Measurements from ENCODE around the gene ADAMTS2.

ADAMTS2 gene

DNA sequence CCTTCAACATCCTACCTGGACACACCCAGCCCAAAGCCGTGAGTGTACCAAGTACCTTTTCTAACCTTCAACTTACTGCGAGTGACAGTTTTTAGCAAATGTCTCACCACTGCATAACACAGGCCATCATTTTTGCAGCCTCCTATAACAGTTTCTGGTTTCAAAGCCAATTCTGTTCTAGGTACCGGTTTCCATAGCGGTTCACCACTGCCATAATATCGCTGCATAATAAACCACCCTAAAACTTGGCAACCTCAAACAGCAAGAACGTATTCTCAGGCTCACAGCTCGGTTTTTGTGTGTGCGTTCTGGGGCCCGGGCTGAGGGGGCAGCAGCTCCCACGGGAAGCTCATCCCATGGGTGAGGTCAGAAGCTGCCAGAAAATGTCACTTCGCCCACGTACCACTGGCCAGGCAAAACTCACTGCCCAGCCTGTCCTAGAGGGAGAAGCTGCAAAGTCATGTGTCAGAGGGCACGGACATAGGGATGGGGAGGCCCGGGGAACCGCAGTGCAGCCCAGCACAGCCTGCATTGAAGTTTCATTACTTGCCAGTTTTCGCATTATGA is 15.9 kb upstream of the ADAMTS2 start:
- TF ChIP-seq, protein P1, sequence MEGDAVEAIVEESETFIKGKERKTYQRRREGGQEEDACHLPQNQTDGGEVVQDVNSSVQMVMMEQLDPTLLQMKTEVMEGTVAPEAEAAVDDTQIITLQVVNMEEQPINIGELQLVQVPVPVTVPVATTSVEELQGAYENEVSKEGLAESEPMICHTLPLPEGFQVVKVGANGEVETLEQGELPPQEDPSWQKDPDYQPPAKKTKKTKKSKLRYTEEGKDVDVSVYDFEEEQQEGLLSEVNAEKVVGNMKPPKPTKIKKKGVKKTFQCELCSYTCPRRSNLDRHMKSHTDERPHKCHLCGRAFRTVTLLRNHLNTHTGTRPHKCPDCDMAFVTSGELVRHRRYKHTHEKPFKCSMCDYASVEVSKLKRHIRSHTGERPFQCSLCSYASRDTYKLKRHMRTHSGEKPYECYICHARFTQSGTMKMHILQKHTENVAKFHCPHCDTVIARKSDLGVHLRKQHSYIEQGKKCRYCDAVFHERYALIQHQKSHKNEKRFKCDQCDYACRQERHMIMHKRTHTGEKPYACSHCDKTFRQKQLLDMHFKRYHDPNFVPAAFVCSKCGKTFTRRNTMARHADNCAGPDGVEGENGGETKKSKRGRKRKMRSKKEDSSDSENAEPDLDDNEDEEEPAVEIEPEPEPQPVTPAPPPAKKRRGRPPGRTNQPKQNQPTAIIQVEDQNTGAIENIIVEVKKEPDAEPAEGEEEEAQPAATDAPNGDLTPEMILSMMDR (IDR thresholded peaks at IDR 0.05; ENCODE audit: low read depth, low read length), result no peak
- no peak for DNase-seq (ENCODE audit: extremely low read depth, low read depth)

GRCh38 chr5:179357031-179357430 is 11.8 kb upstream of the ADAMTS2 start:
- no peak for DNase-seq (ENCODE audit: extremely low read depth, low read depth)
- TF ChIP-seq, protein P1 (IDR thresholded peaks at IDR 0.05; ENCODE audit: low read depth, low read length), result no peak

- TF ChIP-seq, protein P1 (IDR thresholded peaks at IDR 0.05; ENCODE audit: low read depth, low read length), result no peak
- no peak for DNase-seq (ENCODE audit: extremely low read depth, low read depth)
These were observed 11.0 kb upstream of the ADAMTS2 start for GRCh38 chr5:179355976-179356974.

DNA sequence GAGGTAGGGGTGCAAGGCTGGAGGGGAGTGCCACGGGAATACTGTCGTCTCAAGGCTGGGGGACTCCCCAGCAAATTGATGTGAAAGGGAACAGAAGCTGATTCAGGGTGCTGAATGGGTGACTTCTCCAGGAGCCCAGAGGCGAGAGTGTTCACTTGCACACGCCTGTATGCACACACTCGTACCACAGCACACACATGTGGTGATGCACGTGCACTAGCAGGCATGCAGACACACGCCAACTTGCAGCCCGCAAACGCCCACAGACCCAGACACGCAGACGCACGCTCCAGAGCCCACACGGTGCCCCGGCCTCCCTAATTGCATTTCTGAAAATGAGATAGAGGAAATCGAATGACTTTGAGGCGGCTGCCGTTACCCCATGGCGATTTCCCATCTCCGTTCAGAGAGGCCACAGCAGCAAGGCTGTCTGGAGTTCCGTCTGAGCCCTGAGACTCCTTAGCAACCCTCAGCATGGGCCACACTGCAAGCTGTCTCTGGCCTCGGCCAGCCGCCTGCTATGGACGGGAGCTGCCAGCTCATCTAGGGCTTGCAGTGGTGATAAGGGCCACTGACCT is 9.1 kb upstream of the ADAMTS2 start:
- no peak for DNase-seq (ENCODE audit: extremely low read depth, low read depth)
- TF ChIP-seq, protein P1 (IDR thresholded peaks at IDR 0.05; ENCODE audit: low read depth, low read length), result no peak

DNA sequence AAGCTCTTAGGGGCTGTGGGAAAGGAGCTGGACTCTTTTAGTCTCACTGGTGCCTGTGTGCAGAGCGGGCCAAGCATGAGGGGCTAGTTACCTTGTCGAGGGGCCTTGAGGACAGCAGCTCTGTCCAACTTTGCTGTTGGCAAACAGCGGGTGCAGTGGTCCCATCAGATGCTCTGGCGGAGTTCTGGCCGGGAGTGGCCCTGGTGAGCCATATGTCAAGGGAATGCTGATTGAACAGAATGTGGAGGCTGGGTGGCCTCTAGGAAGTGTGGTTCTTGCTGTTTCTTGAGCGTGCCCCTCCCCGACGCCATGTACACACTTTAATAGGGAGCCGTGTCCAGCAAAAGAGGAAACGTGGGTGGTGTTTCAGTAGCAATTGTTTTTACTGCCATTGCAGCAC is 3.6 kb upstream of the ADAMTS2 start:
- no peak for DNase-seq (ENCODE audit: extremely low read depth, low read depth)

DNA sequence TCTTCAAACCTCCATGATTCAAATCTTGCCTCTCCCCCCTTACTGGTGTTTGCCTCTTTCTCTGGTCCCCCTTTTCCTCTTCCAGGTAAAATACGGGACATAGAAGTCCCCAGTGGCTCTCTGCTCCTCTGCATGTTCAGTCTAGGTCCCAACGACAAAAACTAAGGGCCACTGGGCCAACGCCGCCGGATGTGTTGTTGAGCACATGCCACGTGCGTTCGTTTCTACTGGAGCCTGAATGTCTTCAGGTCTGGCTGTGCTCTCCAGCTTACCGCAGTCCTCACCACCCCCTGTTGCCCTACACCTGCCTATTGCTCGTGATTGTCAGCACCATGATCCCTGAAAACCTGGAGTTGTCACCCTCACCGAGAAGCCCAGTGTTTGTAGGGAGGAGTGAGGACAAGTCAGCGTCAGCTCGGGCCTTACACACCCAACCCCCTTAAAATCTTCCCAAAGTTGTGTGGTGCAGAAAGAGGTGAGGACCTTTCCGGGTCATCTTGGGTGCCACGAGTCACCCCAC is 2.8 kb upstream of the ADAMTS2 start:
- TF ChIP-seq, protein P1 (IDR thresholded peaks at IDR 0.05; ENCODE audit: low read depth, low read length), result no peak

More for the DNA sequence above, 3.6 kb upstream of the ADAMTS2 start:
- TF ChIP-seq, protein P1 (IDR thresholded peaks at IDR 0.05; ENCODE audit: low read depth, low read length), result no peak

More for the DNA sequence above, 2.8 kb upstream of the ADAMTS2 start:
- DNase-seq (ENCODE audit: extremely low read depth, low read depth), result no peak
